Raji (cell line): ENCODE results near the gene PROKR2.

Experiments used
- POLR2A ChIP-seq: IDR thresholded peaks from 2 replicates; pipeline ENCODE4 v1.6.1; 2011; ENCODE audit warnings: low read depth, low read length, control low read depth; ENCODE audit not compliant: insufficient read depth

PROKR2 gene

DNA sequence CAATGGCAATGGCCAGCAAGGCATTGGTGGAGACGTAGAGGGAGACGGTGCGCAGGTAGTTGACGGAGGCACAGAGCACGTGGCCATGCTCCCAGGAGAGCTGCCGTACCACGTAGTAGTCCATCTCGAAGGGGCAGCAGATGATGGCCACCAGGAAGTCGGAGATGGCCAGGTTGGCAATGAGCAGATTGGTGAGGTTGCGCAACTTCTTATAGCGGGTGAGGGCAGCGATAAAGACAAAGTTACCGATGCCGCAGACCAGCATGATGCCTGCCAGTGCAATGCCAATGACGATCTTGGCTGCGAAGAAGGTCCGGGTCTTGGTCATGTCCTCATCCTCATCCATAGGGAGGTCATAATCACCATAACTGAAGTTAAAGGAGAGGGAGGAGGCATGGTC lies 2.8 kb downstream of the PROKR2 start:
- no peak for TF ChIP-seq POLR2A

DNA sequence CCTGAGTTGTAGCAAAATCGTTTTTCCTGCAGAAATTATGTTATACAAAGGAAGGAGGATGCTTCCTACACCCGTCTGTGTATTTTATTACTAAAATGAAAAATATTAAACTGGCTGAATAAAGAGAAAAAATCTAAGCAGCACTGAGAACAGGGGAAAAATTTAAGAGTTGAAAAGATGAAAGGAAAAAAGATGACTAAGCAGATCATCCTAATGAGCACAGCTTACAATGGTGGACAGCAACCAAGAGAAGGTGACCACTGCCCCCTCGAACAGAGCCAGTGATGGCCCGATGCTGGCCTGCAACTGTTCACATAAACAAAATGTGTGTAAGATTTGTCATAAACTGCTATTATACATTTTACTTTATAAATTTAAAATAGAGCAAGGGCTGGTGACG lies 4.2 kb downstream of the PROKR2 start:
- TF ChIP-seq POLR2A, result no peak

- no peak for TF ChIP-seq POLR2A
These were observed 6.8 kb downstream of the PROKR2 start for GRCh38 chr20:5309971-5310370.

DNA sequence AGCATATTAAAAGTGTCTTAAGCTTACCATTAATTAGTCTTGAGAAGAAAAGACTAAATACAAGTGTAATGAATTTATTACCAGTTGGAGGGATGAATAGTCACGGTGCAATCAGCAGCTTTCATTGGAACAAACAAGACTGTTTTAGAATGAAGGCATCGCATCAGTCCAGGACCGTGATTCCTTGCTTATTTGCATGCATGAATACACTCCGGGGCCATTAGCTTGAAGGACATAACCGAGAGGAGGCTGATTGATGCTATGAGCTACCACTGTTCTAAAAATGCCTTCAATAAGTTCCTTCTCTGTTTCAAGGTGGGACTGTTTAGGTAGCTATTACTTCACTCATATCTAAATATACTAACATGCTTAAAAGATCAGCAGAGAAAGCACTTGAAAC lies 17.9 kb downstream of the PROKR2 start:
- no peak for TF ChIP-seq POLR2A

GRCh38 chr20:5297280-5298004 lies 19.3 kb downstream of the PROKR2 start:
- TF ChIP-seq POLR2A, result no peak

DNA sequence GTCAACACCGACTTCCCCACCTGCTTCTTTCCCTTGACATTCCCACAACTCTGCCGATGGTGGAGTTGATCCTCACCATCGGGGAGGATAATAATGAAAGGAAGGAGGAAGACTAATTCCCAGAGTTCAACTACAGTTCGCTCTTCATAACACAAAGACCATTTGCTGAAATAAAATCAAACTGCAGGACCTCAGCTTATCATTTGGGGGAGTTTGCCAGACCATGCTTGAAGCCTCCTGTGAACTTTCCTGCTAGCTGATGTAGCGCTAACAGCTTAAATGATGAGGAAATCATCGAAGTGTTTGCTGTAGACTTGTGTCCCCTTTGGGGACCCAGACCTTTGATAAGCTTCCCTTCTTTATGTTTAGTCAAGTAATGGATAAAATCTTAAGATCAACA lies 26.2 kb downstream of the PROKR2 start:
- no peak for TF ChIP-seq POLR2A

GRCh38 chr20:5282561-5282960 lies 34.2 kb downstream of the PROKR2 start:
- no peak for TF ChIP-seq POLR2A

DNA sequence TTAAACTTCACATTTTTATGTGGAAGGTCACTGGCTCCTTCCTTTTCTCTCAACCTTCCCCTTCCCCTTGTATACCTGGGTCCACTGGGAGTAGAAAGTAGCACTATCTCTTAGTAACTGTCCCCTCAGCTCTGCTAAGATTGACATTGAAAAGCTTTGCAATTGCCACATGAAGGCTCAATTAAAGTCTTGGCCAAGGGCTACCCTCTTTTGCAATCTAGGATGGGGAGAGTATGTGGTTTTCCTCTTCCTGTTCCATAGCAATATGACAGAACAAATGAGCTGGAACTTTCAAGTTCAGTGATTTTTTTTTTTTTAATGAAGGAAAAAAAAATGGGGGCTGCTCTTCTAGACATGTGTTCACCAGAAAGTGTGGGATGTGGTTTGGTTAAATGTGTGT lies 37.1 kb downstream of the PROKR2 start:
- no peak for TF ChIP-seq POLR2A

GRCh38 chr20:5272268-5272667 lies 44.5 kb downstream of the PROKR2 start:
- TF ChIP-seq POLR2A, result no peak

DNA sequence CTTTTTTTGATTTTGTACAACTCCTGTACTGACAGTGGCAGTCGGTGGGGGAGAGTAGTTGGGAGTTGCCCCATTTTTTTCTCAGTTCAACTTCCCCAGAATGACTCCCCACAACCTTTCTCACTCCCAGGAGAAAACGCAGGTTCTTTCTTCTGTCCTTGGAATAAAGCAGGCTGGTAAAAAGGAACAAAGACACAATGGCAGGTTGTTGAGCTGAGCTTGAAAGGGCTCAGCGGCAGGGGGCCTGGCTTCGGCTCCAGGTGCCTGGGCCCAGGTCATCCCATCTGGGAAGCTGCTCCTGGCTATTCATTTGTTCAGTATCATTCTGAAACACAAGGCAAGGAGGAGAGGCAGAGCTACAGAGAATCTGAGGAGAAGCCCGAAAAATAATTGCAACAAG lies 46.2 kb downstream of the PROKR2 start:
- no peak for TF ChIP-seq POLR2A

- no peak for TF ChIP-seq POLR2A
These were observed 48.3 kb downstream of the PROKR2 start for GRCh38 chr20:5268449-5268848.

DNA sequence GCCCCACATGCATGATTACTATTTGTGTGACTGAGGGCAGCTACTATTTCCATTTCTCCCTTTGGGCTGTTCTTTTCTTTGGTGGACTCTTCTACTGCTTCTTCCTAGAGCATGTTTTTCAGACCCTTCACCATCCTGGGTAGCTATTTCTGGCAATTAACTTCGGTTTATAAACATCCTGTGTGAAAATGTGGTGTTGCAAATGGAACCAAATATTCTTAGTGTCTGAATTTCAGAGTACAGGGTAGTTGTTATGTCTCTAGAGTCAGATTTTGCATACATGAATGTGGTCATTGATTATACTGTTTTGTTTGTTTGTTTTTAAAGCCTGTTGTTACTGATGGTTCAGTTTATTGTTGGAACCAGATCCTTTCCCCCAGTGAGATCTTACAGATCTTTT lies 49.7 kb downstream of the PROKR2 start:
- no peak for TF ChIP-seq POLR2A
